Liver (tissue), 3 donors: ENCODE measurements around the gene P3H2.

ENCODE experiments used
- CTCF ChIP-seq: fragments of 150-350 bp; IDR thresholded peaks from 2 replicates; pipeline ENCODE4 v1.5.1; 2017; ENCODE audit warnings: improper control_type of control experiment, low read depth, low read length; ENCODE audit not compliant: missing input control
- FOXA1 ChIP-seq: IDR thresholded peaks from 2 replicates; pipeline ENCODE4 v1.6.1; 2016; ENCODE audit warnings: antibody characterized with exemption
- GABPA ChIP-seq, 2 donors: IDR thresholded peaks in 1 of 2; conservative IDR thresholded peaks in 1 of 2; 2 replicates each; pipeline ENCODE4 v1.6.1; 2016; ENCODE audit warnings: antibody characterized with exemption in 2 of 2, mild to moderate bottlenecking in 1 of 2, moderate library complexity in 1 of 2
- HNF4G ChIP-seq: IDR thresholded peaks from 2 replicates; pipeline ENCODE4 v1.6.1; 2016; ENCODE audit warnings: antibody characterized with exemption
- MAX ChIP-seq: IDR thresholded peaks from 2 replicates; pipeline ENCODE4 v1.6.1; 2016; ENCODE audit warnings: antibody characterized with exemption
- RAD21 ChIP-seq, 2 donors: IDR thresholded peaks; 2 replicates each; pipeline ENCODE4 v1.6.1; 2016; ENCODE audit warnings: antibody characterized with exemption in 2 of 2, mild to moderate bottlenecking in 2 of 2
- REST ChIP-seq: IDR thresholded peaks from 2 replicates; pipeline ENCODE4 v1.6.1; 2016; ENCODE audit warnings: antibody characterized with exemption, mild to moderate bottlenecking
- YY1 ChIP-seq: IDR thresholded peaks from 2 replicates; pipeline ENCODE4 v1.6.1; 2016; ENCODE audit warnings: antibody characterized with exemption, mild to moderate bottlenecking
- donor health status: healthy.
- donor health status: healthy.

GRCh38 chr3:190058521-190059241, 62.0 kb downstream of the P3H2 start:
- no peak for TF ChIP-seq REST
- TF ChIP-seq FOXA1 = no peak
- no peak for TF ChIP-seq YY1
- TF ChIP-seq CTCF = peak; percentile 2
- TF ChIP-seq RAD21 (IDR thresholded peaks at IDR 0.05) = peak in 1 of 2 donors; percentile 24
- TF ChIP-seq GABPA (IDR thresholded peaks at IDR 0.05 in 1 of 2, conservative IDR thresholded peaks at IDR 0.05 in 1 of 2) = no peak
- TF ChIP-seq MAX = no peak
- no peak for TF ChIP-seq HNF4G
